KMS-11 (cell line): ENCODE data around the gene LTN1.

Experiments used
- H2AFZ ChIP-seq: fragments of 200-600 bp; sonication (generic); 2 replicates; pipeline ENCODE4 v1.6.1; 2016; ENCODE audit warnings: antibody characterized with exemption, mixed run types, low read depth
- H3K27ac ChIP-seq: fragments of 200-600 bp; sonication (generic); 2 replicates; pipeline ENCODE4 v1.6.1; 2016; ENCODE audit warnings: mild to moderate bottlenecking, mixed run types
- H3K27me3 ChIP-seq: fragments of 200-600 bp; sonication (generic); 2 replicates; pipeline ENCODE4 v1.6.1; 2017; ENCODE audit warnings: mild to moderate bottlenecking, low read depth, mixed run types, moderate library complexity; ENCODE audit not compliant: insufficient read depth
- H3K36me3 ChIP-seq: fragments of 200-600 bp; sonication (generic); 2 replicates; pipeline ENCODE4 v1.6.1; 2017; ENCODE audit warnings: mild to moderate bottlenecking, mixed run types; ENCODE audit not compliant: insufficient read depth
- H3K4me1 ChIP-seq: fragments of 200-600 bp; sonication (generic); 2 replicates; pipeline ENCODE4 v1.6.1; 2016; ENCODE audit warnings: mild to moderate bottlenecking, low read depth, mixed run types; ENCODE audit not compliant: poor library complexity, severe bottlenecking
- H3K4me2 ChIP-seq: fragments of 200-600 bp; sonication (generic); 2 replicates; pipeline ENCODE4 v1.7.0; 2016; ENCODE audit warnings: mild to moderate bottlenecking, mixed run types
- H3K4me3 ChIP-seq: fragments of 200-600 bp; sonication (generic); IDR thresholded peaks from 2 replicates; pipeline ENCODE4 v1.6.1; 2017; ENCODE audit warnings: low read depth, low read length, mixed read lengths; ENCODE audit not compliant: insufficient read depth
- H3K79me2 ChIP-seq: fragments of 200-600 bp; sonication (generic); 2 replicates; pipeline ENCODE4 v1.6.1; 2016; ENCODE audit warnings: low read depth, mixed run types; ENCODE audit not compliant: insufficient read depth
- H3K9ac ChIP-seq: fragments of 200-600 bp; sonication (generic); 2 replicates; pipeline ENCODE4 v1.6.1; 2016; ENCODE audit warnings: mild to moderate bottlenecking, mixed run types
- H4K20me1 ChIP-seq: fragments of 200-600 bp; sonication (generic); 2 replicates; pipeline ENCODE4 v1.6.1; 2016; ENCODE audit warnings: mild to moderate bottlenecking, mixed run types; ENCODE audit not compliant: insufficient read depth
- CTCF ChIP-seq: fragments of 200-600 bp; sonication (generic); conservative IDR thresholded peaks from 2 replicates; pipeline ENCODE4 v1.6.1; 2017; ENCODE audit warnings: low read depth, mild to moderate bottlenecking, antibody characterized with exemption, low read length, moderate library complexity, mixed read lengths

The LTN1 gene

GRCh38 chr21:29030909-29031308 is 38.2 kb upstream of the LTN1 start:
- no peaks in the 10 kb centered on the region for H3K27me3 ChIP-seq
- peaks cover 30% of the 10 kb centered on the region for H3K79me2 ChIP-seq
- H3K36me3 ChIP-seq, result 0 out of 2 replicates have a peak, but pooled peaks cover 4% of the 10 kb centered on the region
- H3K9ac ChIP-seq, result no peak overlapping the region
- no peak for TF ChIP-seq CTCF
- no peak overlapping the region for H3K4me2 ChIP-seq
- H2AFZ ChIP-seq, result no peak overlapping the region
- H4K20me1 ChIP-seq, result no peaks in the 10 kb centered on the region; the same call in 1 of the 2 replicates
- H3K4me3 ChIP-seq, result no peak overlapping the region
- H3K4me1 ChIP-seq, result peaks cover 13% of the 10 kb centered on the region
- no peak overlapping the region for H3K27ac ChIP-seq

GRCh38 chr21:29029524-29029923 is 36.8 kb upstream of the LTN1 start:
- H3K79me2 ChIP-seq, result peaks cover 41% of the 10 kb centered on the region

GRCh38 chr21:29025328-29025713 is 32.6 kb upstream of the LTN1 start:
- H3K9ac ChIP-seq, result peak overlapping the region; percentile 75

More at GRCh38 chr21:29029524-29029923, 36.8 kb upstream of the LTN1 start:
- no peaks in the 10 kb centered on the region for H3K36me3 ChIP-seq
- no peak overlapping the region for H3K4me2 ChIP-seq
- TF ChIP-seq CTCF, result no peak
- no peak overlapping the region for H2AFZ ChIP-seq
- H3K27ac ChIP-seq, result no peak overlapping the region; the same call in 1 of the 2 replicates
- no peaks in the 10 kb centered on the region for H3K27me3 ChIP-seq
- H3K9ac ChIP-seq, result no peak overlapping the region
- H4K20me1 ChIP-seq, result no peaks in the 10 kb centered on the region; the same call in 1 of the 2 replicates
- H3K4me3 ChIP-seq, result no peak overlapping the region
- peaks cover 18% of the 10 kb centered on the region for H3K4me1 ChIP-seq

GRCh38 chr21:29024474-29025327 is 32.0 kb upstream of the LTN1 start, which contains the start of gene USP16:
TSS of gene USP16 (plus strand) at chr21:29024668. CDS start at chr21:29027914, 3,246 bp downstream.
- Histone ChIP-seq H3K4me2 (peak within 1 kb of the TSS; percentile 86), H4K20me1 (no peaks in the 10 kb centered on the region; the same call in 1 of the 2 replicates), H3K36me3 (no peaks in the 10 kb centered on the region), H3K9ac (peak within 1 kb of the TSS; percentile 75), H3K79me2 (peaks cover 43% of the 10 kb centered on the region), H3K4me1 (peaks cover 21% of the 10 kb centered on the region), H3K27me3 (no peaks in the 10 kb centered on the region), H3K27ac (peak within 1 kb of the TSS; percentile 86), H2AFZ (peak within 1 kb of the TSS; percentile 79), H3K4me3 (no peak within 1 kb of the TSS)
- no peak for TF ChIP-seq CTCF

More at GRCh38 chr21:29025328-29025713, 32.6 kb upstream of the LTN1 start:
- H3K27ac ChIP-seq, result peak overlapping the region; percentile 86
- H2AFZ ChIP-seq, result peak overlapping the region; percentile 79
- H4K20me1 ChIP-seq, result no peaks in the 10 kb centered on the region; the same call in 1 of the 2 replicates
- peaks cover 41% of the 10 kb centered on the region for H3K79me2 ChIP-seq
- H3K4me3 ChIP-seq, result no peak overlapping the region
- H3K36me3 ChIP-seq, result no peaks in the 10 kb centered on the region
- TF ChIP-seq CTCF, result no peak
- peak overlapping the region; percentile 71 for H3K4me2 ChIP-seq
- no peaks in the 10 kb centered on the region for H3K27me3 ChIP-seq
- H3K4me1 ChIP-seq, result peaks cover 18% of the 10 kb centered on the region
